Activated naive CD8-positive, alpha-beta T cell treated with anti-CD3 and anti-CD28 coated beads for 36 hours (primary cell): Measurements from ENCODE around the gene ADAP2. TPM values are rescaled to one million over a fixed set of nuclear protein-coding genes. Genes with fewer than 3 reads are reported as not detected.
"Not testable (repeated sequence)": the region's sequence is repeated elsewhere in the genome, so short reads cannot be mapped to it uniquely, and the experiment has no call there.

ENCODE experiments used
- DNase-seq: peaks from one replicate; pipeline ENCODE4 v3.0.0; 2021
- H3K27ac Mint-ChIP-seq: one replicate; pipeline ENCODE4 v1.8.0; 2022; ENCODE audit warnings: mild to moderate bottlenecking, moderate library complexity, mixed read lengths
- H3K27me3 Mint-ChIP-seq: one replicate; pipeline ENCODE4 v1.8.0; 2022; ENCODE audit warnings: mild to moderate bottlenecking, mixed read lengths
- H3K36me3 Mint-ChIP-seq: one replicate; pipeline ENCODE4 v1.8.0; 2021; ENCODE audit warnings: mild to moderate bottlenecking, mixed read lengths
- H3K4me1 Mint-ChIP-seq: one replicate; pipeline ENCODE4 v1.8.0; 2021; ENCODE audit warnings: mixed read lengths
- H3K4me3 Mint-ChIP-seq: one replicate; pipeline ENCODE4 v1.8.0; 2022; ENCODE audit warnings: mild to moderate bottlenecking, moderate library complexity, mixed read lengths
- H3K9me3 Mint-ChIP-seq: one replicate; pipeline ENCODE4 v1.8.0; 2022; ENCODE audit warnings: mixed read lengths
- total RNA-seq, 2 experiments: library from RNA; stranded (reverse); gene quantifications; one replicate each; pipeline ENCODE4 v1.2.3, GENCODE V29; 2021

ADAP2 gene
- total RNA-seq, 2 experiments from 2014 or later: 0.19 to 0.42 TPM

DNA sequence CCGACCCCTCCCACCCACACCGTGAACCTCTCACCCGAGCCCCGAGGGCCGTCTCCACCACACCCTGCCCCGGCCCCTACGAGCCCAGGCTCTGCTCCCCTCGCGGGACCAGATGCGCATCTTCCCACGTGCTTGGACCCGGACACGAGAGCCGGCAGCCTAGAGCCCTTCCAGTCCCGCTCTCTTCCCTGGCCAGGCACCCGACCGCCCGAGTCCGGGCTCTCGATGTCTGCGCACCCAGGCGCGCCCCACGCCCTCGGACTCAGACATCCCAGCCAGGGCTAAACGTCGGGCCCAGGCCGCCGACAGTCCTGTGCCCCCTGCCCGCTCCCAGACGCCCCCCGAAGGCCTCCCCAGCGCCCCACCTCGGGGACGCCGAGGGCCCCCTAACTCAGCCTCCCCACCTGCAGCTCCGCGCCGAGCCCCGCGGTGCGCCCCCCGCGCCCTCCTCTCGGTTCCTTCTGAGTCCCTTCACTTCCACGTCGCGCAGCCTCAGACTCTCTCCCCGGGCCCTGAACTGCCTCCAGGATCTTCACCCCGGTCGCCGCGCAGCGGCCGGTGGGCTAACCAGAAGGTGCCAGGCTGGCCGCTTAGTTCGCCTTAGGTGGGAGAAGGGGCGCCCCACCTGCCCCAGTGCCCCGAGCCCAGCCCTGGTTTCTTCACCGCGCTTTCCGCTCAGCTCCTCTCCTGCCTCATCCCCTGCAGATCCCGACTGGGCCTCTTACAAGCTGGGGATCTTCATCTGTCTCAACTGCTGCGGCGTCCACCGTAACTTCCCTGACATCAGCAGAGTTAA lies 688 bp downstream of the ADAP2 start:
- no peak for DNase-seq
- Mint-ChIP-seq H3K4me3 (peak overlapping the region; percentile 59), H3K27ac (no peak overlapping the region), H3K9me3 (no peaks in the 10 kb centered on the region), H3K36me3 (no peaks in the 10 kb centered on the region), H3K27me3 (peaks cover 63% of the 10 kb centered on the region), H3K4me1 (peaks cover 8% of the 10 kb centered on the region)

DNA sequence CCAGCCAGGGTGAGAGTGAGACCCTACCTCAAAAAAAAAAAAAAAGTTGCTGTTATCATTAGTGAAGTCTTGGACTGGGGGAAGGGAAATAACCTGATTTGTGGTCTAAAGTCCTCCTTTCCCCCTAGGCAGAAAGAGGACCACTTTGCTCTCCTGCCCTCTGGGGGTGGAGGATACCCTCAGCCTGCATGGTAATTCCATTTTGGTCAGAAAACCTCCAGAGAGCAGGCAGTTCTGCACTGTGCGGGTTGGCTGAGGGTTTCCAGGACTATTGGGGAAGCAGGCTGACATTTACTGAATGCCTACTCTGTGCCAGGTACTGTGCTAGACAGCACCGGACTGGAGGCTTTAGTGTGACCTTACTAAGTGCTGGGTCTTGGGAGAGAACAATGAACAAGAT lies 2.6 kb downstream of the ADAP2 start:
- Mint-ChIP-seq H3K4me1 (peaks cover 8% of the 10 kb centered on the region), H3K27ac (no peak overlapping the region), H3K4me3 (no peak overlapping the region), H3K36me3 (no peaks in the 10 kb centered on the region), H3K9me3 (no peaks in the 10 kb centered on the region), H3K27me3 (peaks cover 63% of the 10 kb centered on the region)
- DNase-seq: no peak

DNA sequence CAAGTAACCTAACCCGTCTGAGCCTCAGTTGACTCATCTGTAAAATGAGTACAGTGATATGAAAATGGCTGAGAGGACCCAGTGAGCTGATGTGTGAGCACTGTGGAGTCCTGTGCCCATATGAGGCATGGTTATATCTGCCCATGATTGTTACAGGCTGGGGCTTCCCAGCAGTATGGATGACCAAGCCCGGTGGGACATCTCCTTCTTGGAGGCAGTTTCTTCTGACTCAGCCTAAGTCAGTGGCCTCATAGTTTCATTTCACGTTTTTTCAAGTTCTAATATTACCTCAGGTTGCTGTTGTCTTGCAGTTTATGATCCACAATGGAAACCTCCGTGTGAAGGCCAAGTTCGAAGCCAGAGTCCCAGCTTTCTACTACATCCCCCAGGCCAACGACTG lies 4.8 kb downstream of the ADAP2 start:
- no peak overlapping the region for H3K4me3 Mint-ChIP-seq
- no peaks in the 10 kb centered on the region for H3K9me3 Mint-ChIP-seq
- no peak overlapping the region for H3K27ac Mint-ChIP-seq
- H3K4me1 Mint-ChIP-seq: peaks cover 6% of the 10 kb centered on the region
- DNase-seq: no peak
- peaks cover 49% of the 10 kb centered on the region for H3K27me3 Mint-ChIP-seq
- H3K36me3 Mint-ChIP-seq: no peaks in the 10 kb centered on the region

DNA sequence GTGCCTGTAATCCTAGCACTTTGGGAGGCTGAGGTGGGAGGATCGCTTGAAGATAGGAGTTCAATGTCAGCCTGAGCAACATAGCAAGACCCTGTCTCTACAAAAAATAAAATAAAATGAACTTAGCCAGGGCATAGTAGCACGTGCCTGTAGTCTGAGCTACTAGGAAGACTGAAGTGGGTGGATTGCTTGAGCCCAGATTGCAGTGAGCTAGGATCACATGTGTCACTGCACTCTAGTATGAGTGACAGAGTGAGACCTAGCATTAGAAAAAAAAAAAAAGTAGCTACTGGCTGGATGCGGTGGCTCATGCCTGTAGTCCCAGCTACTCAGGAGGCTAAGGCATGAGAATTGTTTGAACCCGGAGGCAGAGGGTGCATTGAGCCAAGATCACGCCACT lies 6.0 kb downstream of the ADAP2 start:
- Mint-ChIP-seq H3K4me1 (peaks cover 2% of the 10 kb centered on the region), H3K36me3 (no peaks in the 10 kb centered on the region), H3K4me3 (no peak overlapping the region), H3K27me3 (peaks cover 40% of the 10 kb centered on the region), H3K9me3 (no peaks in the 10 kb centered on the region), H3K27ac (no peak overlapping the region)
- no peak for DNase-seq

DNA sequence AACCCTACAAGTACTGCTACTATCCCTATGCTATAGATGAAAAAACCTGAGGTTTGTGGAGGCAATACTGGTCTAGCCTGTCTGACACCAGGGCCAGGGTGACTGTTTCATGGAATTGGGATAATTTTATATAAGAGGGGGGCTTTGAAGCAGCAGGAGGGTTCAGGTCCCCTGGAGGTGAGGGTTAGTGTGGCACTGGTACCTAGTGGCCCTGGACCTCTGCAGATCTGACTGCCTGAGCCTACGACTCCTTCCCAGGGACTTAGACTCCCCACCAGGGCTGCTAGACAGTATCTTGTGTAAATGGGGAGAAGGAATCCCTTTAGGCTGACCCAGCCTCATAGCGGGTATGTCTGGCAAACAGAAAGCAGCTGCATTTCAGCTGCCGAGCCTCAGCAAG lies 6.8 kb downstream of the ADAP2 start:
- DNase-seq: no peak
- H3K36me3 Mint-ChIP-seq: no peaks in the 10 kb centered on the region
- no peaks in the 10 kb centered on the region for H3K9me3 Mint-ChIP-seq
- no peaks in the 10 kb centered on the region for H3K4me1 Mint-ChIP-seq
- peaks cover 31% of the 10 kb centered on the region for H3K27me3 Mint-ChIP-seq
- H3K27ac Mint-ChIP-seq: no peak overlapping the region
- H3K4me3 Mint-ChIP-seq: no peak overlapping the region

DNA sequence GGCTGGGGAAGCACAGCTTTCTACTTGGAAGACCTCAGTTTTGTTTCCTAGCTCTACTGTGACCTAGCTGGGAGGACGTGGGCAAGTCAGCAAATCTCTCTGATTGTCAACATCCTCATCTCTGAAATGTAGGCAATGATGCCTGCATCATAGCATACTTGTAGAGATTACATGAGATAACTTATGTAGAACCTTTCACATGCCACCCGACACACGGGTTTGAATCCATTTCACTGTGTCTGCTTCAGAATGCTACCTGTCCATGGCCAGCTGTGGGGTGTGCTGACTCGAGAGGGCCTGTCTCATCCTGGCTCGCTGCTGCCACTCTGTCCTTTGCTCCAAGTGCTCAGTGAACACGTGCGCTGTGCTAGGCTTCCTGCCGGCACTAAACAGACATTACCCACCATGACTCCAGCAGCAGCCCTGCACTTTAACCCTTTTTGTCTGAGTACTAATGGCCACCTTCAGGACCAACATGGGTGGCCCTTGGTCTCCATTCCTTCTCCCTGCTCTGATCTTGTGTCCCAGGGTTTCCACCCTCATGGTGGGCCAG lies 7.4 kb downstream of the ADAP2 start:
- Mint-ChIP-seq H3K9me3 (no peaks in the 10 kb centered on the region), H3K27ac (no peak overlapping the region), H3K36me3 (no peaks in the 10 kb centered on the region), H3K4me3 (no peak overlapping the region), H3K27me3 (peaks cover 26% of the 10 kb centered on the region), H3K4me1 (no peaks in the 10 kb centered on the region)
- no peak for DNase-seq

DNA sequence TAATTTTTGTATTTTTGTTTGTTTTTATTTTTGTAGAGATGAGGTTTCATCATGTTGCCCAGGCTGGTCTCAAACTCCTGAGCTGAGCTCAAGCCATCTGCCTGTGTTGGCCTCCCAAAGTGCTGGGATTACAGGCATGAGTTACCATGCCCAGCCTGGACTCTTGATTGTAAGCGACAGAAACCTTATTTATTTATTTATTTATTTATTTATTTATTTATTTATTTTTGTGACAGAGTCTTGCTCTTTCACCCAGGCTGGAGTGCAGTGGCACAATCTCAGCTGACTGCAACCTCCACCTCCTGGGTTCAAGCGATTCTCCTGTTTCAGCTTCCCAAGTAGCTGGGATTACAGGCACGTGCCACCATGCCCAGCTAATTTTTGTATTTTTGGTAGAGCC lies 8.1 kb downstream of the ADAP2 start:
- H3K4me1 Mint-ChIP-seq, H3K36me3 Mint-ChIP-seq, H3K9me3 Mint-ChIP-seq, H3K4me3 Mint-ChIP-seq, DNase-seq, H3K27ac Mint-ChIP-seq: not testable (repeated sequence)
- H3K27me3 Mint-ChIP-seq: peaks cover 21% of the 10 kb centered on the region

DNA sequence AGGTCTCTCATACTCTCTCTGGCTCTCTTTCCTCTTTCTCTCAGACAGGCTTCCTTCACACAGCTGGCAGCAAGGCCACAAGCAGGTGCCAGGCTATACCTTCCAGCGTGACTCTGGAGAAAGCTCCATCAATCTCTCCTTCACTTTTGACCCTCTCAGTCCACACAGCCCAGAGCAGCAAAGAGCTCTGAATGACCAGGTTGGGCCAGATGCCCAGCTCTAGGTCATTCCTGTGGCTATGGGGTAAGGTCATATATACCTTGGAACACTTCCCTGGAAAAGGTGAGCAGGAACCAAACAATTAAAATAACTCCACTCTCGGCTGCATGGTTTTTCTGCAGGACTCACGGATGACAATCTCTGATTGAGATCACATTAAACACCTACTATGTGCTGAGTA lies 8.8 kb downstream of the ADAP2 start:
- H3K27me3 Mint-ChIP-seq: peaks cover 17% of the 10 kb centered on the region
- DNase-seq: no peak
- H3K9me3 Mint-ChIP-seq: no peaks in the 10 kb centered on the region
- H3K4me3 Mint-ChIP-seq: no peak overlapping the region
- no peak overlapping the region for H3K27ac Mint-ChIP-seq
- H3K4me1 Mint-ChIP-seq: no peaks in the 10 kb centered on the region
- H3K36me3 Mint-ChIP-seq: no peaks in the 10 kb centered on the region

DNA sequence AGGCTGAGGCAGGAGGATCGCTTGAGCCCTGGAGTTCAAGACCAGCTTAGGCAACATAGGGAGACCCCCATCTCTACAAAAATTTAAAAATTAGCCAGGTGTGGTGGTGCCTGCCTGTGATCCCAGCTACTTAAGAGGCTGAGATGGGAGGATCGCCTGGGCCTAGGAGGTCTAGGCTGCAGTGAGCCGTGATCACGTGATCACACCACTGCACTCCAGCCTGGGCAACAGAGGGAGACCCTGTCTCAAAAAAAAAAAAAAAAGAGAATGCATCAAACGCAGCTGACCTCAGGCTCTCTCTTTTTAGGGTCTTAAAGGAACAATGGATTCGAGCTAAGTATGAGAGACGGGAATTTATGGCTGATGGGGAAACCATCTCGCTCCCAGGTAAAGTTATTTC lies 9.8 kb downstream of the ADAP2 start:
- not testable (repeated sequence) for H3K27ac Mint-ChIP-seq, H3K27me3 Mint-ChIP-seq, H3K4me1 Mint-ChIP-seq, DNase-seq, H3K36me3 Mint-ChIP-seq, H3K4me3 Mint-ChIP-seq, H3K9me3 Mint-ChIP-seq

DNA sequence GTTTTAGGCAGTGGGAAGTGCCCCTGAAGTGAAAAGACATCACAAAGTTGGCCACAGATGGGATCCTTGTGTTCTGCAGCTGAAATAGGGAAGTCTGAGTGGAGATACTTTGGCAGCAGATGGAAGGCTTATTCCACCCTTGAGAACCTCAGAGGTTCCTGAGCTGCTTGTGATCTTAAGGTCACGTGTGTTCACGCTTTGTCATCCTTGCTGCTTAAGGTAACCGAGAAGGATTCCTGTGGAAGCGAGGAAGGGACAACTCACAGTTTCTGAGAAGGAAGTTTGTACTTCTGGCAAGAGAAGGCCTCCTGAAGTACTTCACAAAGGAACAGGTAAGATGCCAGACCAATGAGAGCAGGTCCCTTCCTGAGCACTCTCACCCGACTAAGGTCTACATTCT lies 12.2 kb downstream of the ADAP2 start:
- Mint-ChIP-seq H3K27me3 (no peaks in the 10 kb centered on the region), H3K36me3 (no peaks in the 10 kb centered on the region), H3K4me1 (no peaks in the 10 kb centered on the region), H3K9me3 (no peaks in the 10 kb centered on the region), H3K27ac (no peak overlapping the region), H3K4me3 (no peak overlapping the region)
- no peak for DNase-seq

DNA sequence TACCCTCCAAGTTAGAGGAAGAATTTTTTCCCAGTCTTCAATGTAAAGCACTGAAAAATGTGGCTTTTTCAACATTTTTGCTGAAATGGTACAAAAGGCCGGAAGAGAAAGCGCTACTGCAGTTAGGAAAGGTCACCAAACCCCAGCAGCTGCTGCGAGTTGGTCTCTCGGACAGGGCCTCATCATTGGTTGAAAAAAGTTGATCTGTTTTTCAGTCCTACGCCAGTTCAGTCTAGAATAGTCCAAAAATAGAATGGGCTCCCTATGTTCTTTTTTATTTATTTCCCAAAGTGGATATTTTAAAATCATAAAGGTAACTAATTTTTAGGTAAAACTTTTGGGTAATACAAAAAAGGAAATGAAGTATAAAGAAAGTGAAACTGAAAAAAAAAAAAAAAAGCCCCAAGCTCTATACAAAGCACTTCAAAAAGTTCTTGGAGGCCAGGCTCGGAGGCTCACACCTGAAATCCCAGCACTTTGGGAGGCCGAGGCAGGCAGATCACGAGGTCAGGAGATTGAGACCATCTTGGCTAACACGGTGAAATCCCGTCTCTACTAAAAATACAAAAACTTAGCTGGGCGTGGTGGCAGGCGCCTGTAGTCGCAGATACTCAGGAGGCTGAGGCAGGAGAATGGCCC lies 17.4 kb downstream of the ADAP2 start:
- no peak overlapping the region for H3K4me3 Mint-ChIP-seq
- no peak for DNase-seq
- H3K27me3 Mint-ChIP-seq: no peaks in the 10 kb centered on the region
- H3K4me1 Mint-ChIP-seq: peaks cover 4% of the 10 kb centered on the region
- no peaks in the 10 kb centered on the region for H3K36me3 Mint-ChIP-seq
- H3K9me3 Mint-ChIP-seq: no peaks in the 10 kb centered on the region
- no peak overlapping the region for H3K27ac Mint-ChIP-seq

DNA sequence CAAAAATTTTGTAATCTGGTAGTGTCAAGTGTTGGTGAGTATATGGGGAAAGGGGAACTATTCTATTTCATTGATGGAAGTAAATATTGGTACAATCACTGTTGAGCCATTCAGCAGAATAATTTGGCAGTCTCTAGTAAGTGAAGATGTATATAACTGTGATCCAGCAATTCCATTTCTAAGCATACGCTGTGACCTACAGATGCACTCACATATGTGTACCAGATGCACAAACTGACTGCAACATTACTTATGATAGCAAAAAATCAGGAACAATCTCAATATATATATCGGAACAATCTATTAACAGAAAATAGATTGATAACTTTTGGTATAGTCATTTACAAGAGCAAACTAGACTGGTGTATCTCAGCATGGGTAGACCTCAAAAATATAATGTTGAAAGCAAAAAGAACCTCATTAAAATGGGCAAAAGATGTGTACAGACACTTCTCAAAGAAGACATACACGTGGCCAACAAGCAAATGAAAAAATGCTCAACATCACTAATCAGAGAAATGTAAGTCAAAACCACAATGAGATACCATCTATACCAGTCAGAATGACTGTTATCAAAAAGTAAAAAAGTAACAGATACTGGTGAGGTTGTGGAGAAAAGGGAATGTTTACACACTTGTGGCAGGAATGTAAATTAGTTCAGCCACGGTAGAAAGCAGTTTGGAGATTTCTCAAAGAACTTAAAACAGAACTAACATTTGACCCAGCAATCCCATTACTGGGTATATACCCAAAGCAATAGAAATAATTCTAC lies 20.7 kb downstream of the ADAP2 start:
- H3K27me3 Mint-ChIP-seq: no peaks in the 10 kb centered on the region
- H3K36me3 Mint-ChIP-seq: no peaks in the 10 kb centered on the region
- H3K4me3 Mint-ChIP-seq: no peak overlapping the region
- no peak overlapping the region for H3K27ac Mint-ChIP-seq
- no peaks in the 10 kb centered on the region for H3K9me3 Mint-ChIP-seq
- no peak for DNase-seq
- peaks cover 4% of the 10 kb centered on the region for H3K4me1 Mint-ChIP-seq

DNA sequence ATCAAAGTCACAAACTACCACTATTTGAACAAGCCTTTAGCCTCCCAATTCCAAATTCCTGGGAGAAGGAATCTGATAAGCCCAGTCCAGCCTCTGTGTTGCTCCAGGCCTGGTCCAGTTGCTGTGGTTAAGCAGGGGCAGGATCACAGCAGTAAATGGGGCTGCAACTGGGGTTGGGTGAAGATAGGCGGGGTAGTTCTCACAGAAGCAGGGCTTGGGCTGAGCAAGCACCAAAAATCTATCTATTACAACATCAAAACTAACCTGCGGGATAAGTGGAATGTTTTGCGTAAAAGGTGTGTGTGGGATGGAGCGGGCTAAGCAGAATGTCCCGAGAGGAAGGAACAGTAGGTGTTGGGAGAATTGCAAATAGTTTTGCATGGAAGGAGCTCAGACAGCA lies 26.1 kb downstream of the ADAP2 start:
- no peak for DNase-seq
- Mint-ChIP-seq H3K9me3 (no peaks in the 10 kb centered on the region), H3K4me1 (no peaks in the 10 kb centered on the region), H3K27me3 (no peaks in the 10 kb centered on the region), H3K36me3 (no peaks in the 10 kb centered on the region), H3K4me3 (no peak overlapping the region), H3K27ac (no peak overlapping the region)

DNA sequence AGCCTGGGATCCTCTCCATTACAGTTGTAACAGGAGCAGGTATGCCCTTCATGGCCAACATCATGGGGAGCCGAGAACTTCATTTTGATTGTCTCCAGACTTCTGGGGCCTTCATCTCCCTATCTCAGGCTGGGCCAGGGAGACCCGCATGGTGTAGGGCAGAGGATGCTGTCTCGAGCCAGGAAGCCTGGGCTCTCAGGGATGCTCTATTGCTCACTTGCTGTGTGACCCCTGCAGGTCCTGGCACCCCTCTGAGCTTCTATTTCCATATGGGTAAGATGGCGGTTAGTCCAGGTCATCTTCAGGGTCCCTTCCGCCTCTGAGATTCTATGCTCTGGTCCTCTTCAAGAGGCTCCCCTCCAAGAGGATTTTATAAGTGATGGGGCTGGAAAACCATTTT lies 28.4 kb downstream of the ADAP2 start:
- Mint-ChIP-seq H3K36me3 (no peaks in the 10 kb centered on the region), H3K27me3 (no peaks in the 10 kb centered on the region), H3K4me3 (no peak overlapping the region), H3K4me1 (no peaks in the 10 kb centered on the region), H3K9me3 (no peaks in the 10 kb centered on the region), H3K27ac (no peak overlapping the region)
- DNase-seq: no peak

DNA sequence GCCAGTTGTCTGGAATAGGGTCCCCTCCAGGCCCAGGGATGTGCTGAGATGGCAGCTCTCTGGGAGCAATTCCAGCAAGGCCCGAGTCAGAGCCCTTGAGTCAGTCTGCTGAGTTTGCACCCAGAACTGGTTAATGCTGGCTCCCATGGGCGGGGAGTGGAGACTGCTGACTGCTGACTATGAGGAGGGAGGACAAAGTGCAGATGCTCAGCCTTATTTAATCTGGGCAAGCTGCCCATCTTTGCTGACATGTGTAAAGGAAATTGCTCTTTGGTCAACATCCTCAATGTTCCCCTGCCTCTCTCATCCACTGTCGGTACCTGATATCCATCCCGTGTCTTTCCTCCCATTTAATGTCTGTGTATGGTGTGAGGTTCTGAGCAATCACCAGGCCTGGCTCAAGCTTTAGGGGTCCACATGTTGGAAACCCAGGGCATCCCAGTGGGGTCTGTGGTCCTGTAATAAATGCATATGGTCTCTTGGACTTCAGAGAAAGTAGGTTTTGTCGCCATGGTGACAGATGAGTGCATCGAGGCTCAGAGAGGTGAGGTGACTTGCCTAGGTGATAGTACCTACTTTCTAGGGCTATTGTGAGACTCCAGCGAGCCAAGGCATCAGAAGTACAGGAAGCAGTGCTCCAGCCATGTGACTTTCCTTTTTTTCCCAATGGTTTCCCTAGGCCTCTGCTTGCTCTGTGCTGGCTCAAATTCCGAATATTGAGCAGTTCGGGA lies 29.1 kb downstream of the ADAP2 start:
- H3K27ac Mint-ChIP-seq: no peak overlapping the region
- H3K9me3 Mint-ChIP-seq: no peaks in the 10 kb centered on the region

More for the DNA sequence above, 29.1 kb downstream of the ADAP2 start:
- H3K4me1 Mint-ChIP-seq: no peaks in the 10 kb centered on the region
- no peak overlapping the region for H3K4me3 Mint-ChIP-seq
- no peaks in the 10 kb centered on the region for H3K36me3 Mint-ChIP-seq
- H3K27me3 Mint-ChIP-seq: no peaks in the 10 kb centered on the region
- no peak for DNase-seq
